ENCODE data around the gene SPRR5. TPM values are rescaled to one million over a fixed set of nuclear protein-coding genes. Genes with fewer than 3 reads are reported as not detected.

SPRR5 gene
- total RNA-seq, 1 experiment from 2014 or later = not detected

DNA sequence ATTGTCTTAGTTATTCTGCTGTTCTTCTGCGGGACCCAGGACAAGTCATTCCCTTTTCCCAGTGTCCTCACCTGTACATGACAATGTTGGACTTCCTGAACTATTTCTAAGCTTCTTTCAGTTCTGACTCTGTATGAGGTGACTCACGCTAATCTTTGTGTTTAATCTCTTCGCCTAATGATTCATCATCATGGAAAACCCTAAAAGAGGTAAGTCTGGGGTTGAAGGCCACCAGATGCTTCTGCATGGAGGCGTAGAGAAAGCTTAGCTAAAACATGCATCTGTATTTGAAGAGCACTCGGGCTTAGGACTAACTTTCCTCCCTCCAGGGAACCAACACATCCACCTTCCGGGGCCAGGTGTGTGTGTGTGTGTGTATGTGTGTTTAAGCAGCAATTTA lies 7.4 kb downstream of the SPRR5 start:
- no peaks in the 10 kb centered on the region for H3K9me3 ChIP-seq
- ChIA-PET CTCF (interaction anchor here (0.6 kb wide), 1 partner anchor 10 kb away, joined by 3 read pairs; no protein-coding TSS in a partner anchor), POLR2A (no interaction called here)
- no peaks in the 10 kb centered on the region; the same call in 1 of the 2 replicates for H3K27me3 ChIP-seq (replicated peaks; ENCODE audit: control insufficient read depth, insufficient read depth, low read length)
- no peaks in the 10 kb centered on the region for H3K4me1 Mint-ChIP-seq (ENCODE audit: low read depth, unreplicated experiment)
- H3K9me3 Mint-ChIP-seq (ENCODE audit: unreplicated experiment) = no peaks in the 10 kb centered on the region
- no peak for DNase-seq
- H3K4me3 ChIP-seq (ENCODE audit: low read depth, low read length) = no peak overlapping the region
- H3K27ac Mint-ChIP-seq (ENCODE audit: unreplicated experiment) = no peak overlapping the region
- intact Hi-C loops (cut with micrococcal nuclease; ENCODE audit: unreplicated experiment) = no loop called here
- no peaks in the 10 kb centered on the region for H3K36me3 Mint-ChIP-seq (ENCODE audit: insufficient read depth, unreplicated experiment)
- H3K4me3 Mint-ChIP-seq (ENCODE audit: unreplicated experiment) = no peak overlapping the region
- no peaks in the 10 kb centered on the region for H3K4me1 ChIP-seq
- peaks cover 18% of the 10 kb centered on the region for H3K27me3 Mint-ChIP-seq (ENCODE audit: insufficient read depth, unreplicated experiment)
- TF ChIP-seq, protein P1, sequence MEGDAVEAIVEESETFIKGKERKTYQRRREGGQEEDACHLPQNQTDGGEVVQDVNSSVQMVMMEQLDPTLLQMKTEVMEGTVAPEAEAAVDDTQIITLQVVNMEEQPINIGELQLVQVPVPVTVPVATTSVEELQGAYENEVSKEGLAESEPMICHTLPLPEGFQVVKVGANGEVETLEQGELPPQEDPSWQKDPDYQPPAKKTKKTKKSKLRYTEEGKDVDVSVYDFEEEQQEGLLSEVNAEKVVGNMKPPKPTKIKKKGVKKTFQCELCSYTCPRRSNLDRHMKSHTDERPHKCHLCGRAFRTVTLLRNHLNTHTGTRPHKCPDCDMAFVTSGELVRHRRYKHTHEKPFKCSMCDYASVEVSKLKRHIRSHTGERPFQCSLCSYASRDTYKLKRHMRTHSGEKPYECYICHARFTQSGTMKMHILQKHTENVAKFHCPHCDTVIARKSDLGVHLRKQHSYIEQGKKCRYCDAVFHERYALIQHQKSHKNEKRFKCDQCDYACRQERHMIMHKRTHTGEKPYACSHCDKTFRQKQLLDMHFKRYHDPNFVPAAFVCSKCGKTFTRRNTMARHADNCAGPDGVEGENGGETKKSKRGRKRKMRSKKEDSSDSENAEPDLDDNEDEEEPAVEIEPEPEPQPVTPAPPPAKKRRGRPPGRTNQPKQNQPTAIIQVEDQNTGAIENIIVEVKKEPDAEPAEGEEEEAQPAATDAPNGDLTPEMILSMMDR (IDR thresholded peaks at IDR 0.05; ENCODE audit: insufficient read depth in 1 of 2, low read depth in 1 of 2, low read length in 1 of 2, severe bottlenecking in 1 of 2, unreplicated experiment in 1 of 2) = no peak
- no TSS peak for BruUV-seq (replicated peaks)
- no peaks in the 10 kb centered on the region for H3K36me3 ChIP-seq (ENCODE audit: control insufficient read depth, insufficient read depth, low read length)

DNA sequence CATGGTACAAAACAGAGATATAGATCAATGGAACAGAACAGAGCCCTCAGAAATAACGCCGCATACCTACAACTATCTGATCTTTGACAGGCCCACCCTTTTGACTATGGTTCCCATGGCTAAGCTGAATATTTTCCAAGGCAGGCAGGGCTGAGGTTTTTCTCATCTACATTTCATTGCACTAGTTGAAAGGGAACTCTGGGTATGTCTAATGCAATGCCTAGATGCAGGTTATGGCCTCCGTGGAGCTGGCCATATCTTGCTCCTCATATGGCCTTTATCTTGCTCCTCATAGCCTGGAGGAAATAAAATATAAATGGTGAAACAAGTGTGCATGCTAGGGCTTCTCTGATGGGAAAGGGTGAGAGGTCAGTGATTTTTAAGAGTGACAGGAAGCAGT lies 10.6 kb downstream of the SPRR5 start:
- Mint-ChIP-seq H3K36me3 (ENCODE audit: insufficient read depth, unreplicated experiment) (no peaks in the 10 kb centered on the region), H3K27me3 (ENCODE audit: insufficient read depth, unreplicated experiment) (peaks cover 7% of the 10 kb centered on the region), H3K4me1 (ENCODE audit: low read depth, unreplicated experiment) (no peaks in the 10 kb centered on the region), H3K9me3 (ENCODE audit: unreplicated experiment) (no peaks in the 10 kb centered on the region), H3K27ac (ENCODE audit: unreplicated experiment) (no peak overlapping the region), H3K4me3 (ENCODE audit: unreplicated experiment) (no peak overlapping the region)
- DNase-seq = no peak
- ChIA-PET CTCF (no interaction called here), POLR2A (no interaction called here)
- TF ChIP-seq, protein P1 (IDR thresholded peaks at IDR 0.05; ENCODE audit: insufficient read depth in 1 of 2, low read depth in 1 of 2, low read length in 1 of 2, severe bottlenecking in 1 of 2, unreplicated experiment in 1 of 2) = no peak
- Histone ChIP-seq H3K27me3 (replicated peaks; ENCODE audit: control insufficient read depth, insufficient read depth, low read length) (no peaks in the 10 kb centered on the region; the same call in 1 of the 2 replicates), H3K4me3 (ENCODE audit: low read depth, low read length) (no peak overlapping the region), H3K9me3 (no peaks in the 10 kb centered on the region), H3K4me1 (no peaks in the 10 kb centered on the region), H3K36me3 (ENCODE audit: control insufficient read depth, insufficient read depth, low read length) (no peaks in the 10 kb centered on the region)
- no TSS peak for BruUV-seq (replicated peaks)
- intact Hi-C loops (cut with micrococcal nuclease; ENCODE audit: unreplicated experiment) = no loop called here

DNA sequence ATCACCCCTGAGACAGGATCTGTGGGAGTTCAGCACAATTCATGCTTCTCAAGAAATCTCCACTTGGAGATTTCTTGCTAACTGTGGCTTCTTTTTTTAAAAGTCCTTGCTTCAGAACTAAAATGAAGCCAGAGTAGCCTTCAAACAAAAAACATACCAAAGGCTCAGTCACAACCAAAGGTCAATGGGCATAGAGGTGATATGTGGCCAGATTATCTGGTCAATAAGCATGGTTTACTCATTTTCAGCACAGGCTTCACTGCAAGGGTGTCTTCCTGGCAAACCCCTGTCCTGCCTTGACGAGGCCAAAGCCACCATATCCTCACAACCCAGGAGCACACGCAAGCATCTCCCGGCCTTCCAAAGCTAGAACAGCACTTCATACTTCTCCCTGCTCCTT lies 12.3 kb downstream of the SPRR5 start:
- intact Hi-C loops (cut with micrococcal nuclease; ENCODE audit: unreplicated experiment) = no loop called here

More for the DNA sequence above, 12.3 kb downstream of the SPRR5 start:
- ChIA-PET POLR2A (no interaction called here), CTCF (no interaction called here)
- Histone ChIP-seq H3K27me3 (replicated peaks; ENCODE audit: control insufficient read depth, insufficient read depth, low read length) (no peaks in the 10 kb centered on the region; the same call in 1 of the 2 replicates), H3K9me3 (no peaks in the 10 kb centered on the region), H3K36me3 (ENCODE audit: control insufficient read depth, insufficient read depth, low read length) (no peaks in the 10 kb centered on the region), H3K4me1 (no peaks in the 10 kb centered on the region), H3K4me3 (ENCODE audit: low read depth, low read length) (no peak overlapping the region)
- Mint-ChIP-seq H3K4me3 (ENCODE audit: unreplicated experiment) (no peak overlapping the region), H3K36me3 (ENCODE audit: insufficient read depth, unreplicated experiment) (no peaks in the 10 kb centered on the region), H3K4me1 (ENCODE audit: low read depth, unreplicated experiment) (no peaks in the 10 kb centered on the region), H3K9me3 (ENCODE audit: unreplicated experiment) (no peaks in the 10 kb centered on the region), H3K27me3 (ENCODE audit: insufficient read depth, unreplicated experiment) (peaks cover 3% of the 10 kb centered on the region), H3K27ac (ENCODE audit: unreplicated experiment) (no peak overlapping the region)
- TF ChIP-seq, protein P1 (IDR thresholded peaks at IDR 0.05; ENCODE audit: insufficient read depth in 1 of 2, low read depth in 1 of 2, low read length in 1 of 2, severe bottlenecking in 1 of 2, unreplicated experiment in 1 of 2) = no peak
- no TSS peak for BruUV-seq (replicated peaks)
- DNase-seq = no peak

Measured in Caco-2 (cell line).